ENCODE results near the gene ZNF561.

The ZNF561 gene

DNA sequence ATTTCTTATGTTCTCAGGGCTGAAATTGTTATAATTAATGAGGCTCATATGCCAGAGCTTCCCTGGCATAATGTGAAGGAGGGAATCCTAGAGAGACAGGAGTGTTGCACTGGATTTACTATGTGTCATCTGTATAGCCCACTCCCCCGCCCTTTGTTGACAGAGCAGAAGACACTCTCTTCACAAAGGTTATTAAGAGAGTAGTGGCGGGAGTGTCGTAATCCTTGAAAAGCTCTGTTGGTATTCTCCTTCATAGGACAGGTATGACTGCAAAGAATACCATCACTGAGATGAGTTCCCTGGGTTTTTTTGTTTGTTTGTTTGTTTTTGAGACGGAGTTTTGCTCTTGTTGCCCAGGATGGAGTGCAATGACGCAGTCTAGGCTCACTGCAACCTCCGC, 50.8 kb downstream of the ZNF561 start:
- no peak for DNase-seq

DNA sequence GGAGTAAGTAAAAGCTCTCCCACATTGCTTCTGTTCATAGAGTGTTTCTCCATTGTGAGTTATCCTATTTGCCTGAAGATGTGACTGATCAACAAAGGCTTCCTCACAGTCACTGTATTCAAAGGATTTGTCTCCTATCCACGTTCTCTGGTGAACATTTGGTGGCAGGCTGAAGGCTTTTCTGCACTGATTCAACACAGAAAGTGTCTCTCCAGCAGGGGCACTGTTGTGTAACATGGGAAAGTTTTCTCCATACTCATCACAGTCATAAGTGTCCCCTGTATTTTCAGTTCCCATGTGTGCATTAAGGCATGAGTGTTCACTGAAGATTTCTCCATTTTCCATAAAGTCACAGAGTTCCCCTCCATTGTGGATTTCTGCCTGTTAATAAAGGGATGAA, 54.3 kb downstream of the ZNF561 start:
- no peak for DNase-seq

DNA sequence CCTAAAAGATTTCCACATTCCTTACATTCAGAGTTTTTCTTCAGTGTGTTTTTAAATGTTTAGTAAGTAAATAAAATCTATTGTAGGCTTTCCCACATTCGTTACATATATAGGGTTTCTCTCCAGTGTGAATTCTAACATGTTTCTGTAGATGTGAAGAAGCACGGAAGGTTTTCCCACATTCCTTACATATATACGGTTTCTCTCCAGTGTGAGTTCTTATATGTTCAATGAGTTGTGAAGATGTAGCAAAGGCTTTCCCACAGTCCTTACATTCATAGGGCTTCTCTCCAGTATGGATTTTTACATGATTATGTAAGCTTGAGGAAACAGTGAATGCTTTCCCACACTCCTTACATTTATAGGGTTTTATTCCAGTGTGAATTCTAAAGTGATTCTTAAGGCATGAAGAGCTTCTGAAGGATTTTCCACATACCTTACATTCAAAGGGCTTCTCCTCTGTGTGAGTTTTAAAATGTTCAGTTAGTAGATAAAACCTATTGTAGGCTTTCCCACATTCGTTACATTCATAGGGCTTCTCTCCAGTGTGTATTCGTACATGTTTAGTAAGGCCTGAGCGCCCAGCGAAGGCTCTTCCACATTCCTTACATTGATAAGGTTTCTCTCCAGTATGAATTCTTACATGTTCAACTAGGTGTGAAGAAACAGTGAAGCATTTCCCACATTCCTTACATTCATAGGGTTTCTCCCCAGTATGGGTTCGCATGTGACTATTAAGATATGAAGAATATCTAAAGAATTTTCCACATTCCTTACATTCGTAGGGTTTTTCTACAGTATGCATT, 54.9 kb downstream of the ZNF561 start:
- peak in 1 of 2 experiments; percentile 0 for DNase-seq

Data from NCI-H526 (cell line).